CD14-positive monocyte (primary cell): ENCODE data around the gene ZNF385C. TPM values are rescaled to one million over a fixed set of nuclear protein-coding genes. Genes with fewer than 3 reads are reported as not detected.

Experiments
- DNase-seq, 3 donors: peaks; one replicate each; pipeline ENCODE4 v3.0.0-alpha.2; 2011 to 2022
- H2AFZ ChIP-seq: 2 replicates; pipeline ENCODE4 v1.6.0; 2012; ENCODE audit warnings: mild to moderate bottlenecking, low read depth, low read length, inconsistent platforms; ENCODE audit not compliant: insufficient read depth, poor library complexity, severe bottlenecking
- H3K27ac ChIP-seq, 2 donors: 1 replicate in 1 of 2; 2 replicates in 1 of 2; pipeline ENCODE4 v1.5.1; 2012 to 2013; ENCODE audit warnings: low read length in 2 of 2, control low read depth in 1 of 2, inconsistent platforms in 1 of 2, low read depth in 1 of 2, mild to moderate bottlenecking in 1 of 2
- H3K27me3 ChIP-seq, 2 donors: one replicate each; pipeline versions ENCODE4 v1.6.0 to v1.6.1; 2011 to 2013; ENCODE audit warnings: low read length in 2 of 2; ENCODE audit not compliant: control insufficient read depth in 2 of 2, insufficient read depth in 2 of 2
- H3K36me3 ChIP-seq, 2 donors: replicated peaks in 1 of 2; 1 replicate in 1 of 2; 2 replicates in 1 of 2; pipeline versions ENCODE4 v1.5.1 to v1.6.1; 2012 to 2013; ENCODE audit warnings: low read length in 2 of 2, control low read depth in 1 of 2, inconsistent platforms in 1 of 2, mild to moderate bottlenecking in 1 of 2; ENCODE audit not compliant: insufficient read depth in 2 of 2, control insufficient read depth in 1 of 2
- H3K4me1 ChIP-seq, 2 donors: 1 replicate in 1 of 2; 2 replicates in 1 of 2; pipeline versions ENCODE4 v1.5.1 to v1.6.1; 2012 to 2013; ENCODE audit warnings: low read length in 2 of 2, control low read depth in 1 of 2, inconsistent platforms in 1 of 2, mild to moderate bottlenecking in 1 of 2, moderate library complexity in 1 of 2; ENCODE audit not compliant: insufficient read depth in 2 of 2, control insufficient read depth in 1 of 2
- H3K4me2 ChIP-seq: replicated peaks from 2 replicates; pipeline ENCODE3; 2012; ENCODE audit warnings: low read length, moderate library complexity, mild to moderate bottlenecking; ENCODE audit not compliant: poor library complexity, severe bottlenecking; ENCODE audit errors: extremely low read depth
- H3K4me3 ChIP-seq, 3 experiments: fragments of 200-600 bp in 1 of 3; sonication (generic) in 1 of 3; replicated peaks in 1 of 3; 1 replicate in 2 of 3; 2 replicates in 1 of 3; pipeline ENCODE4 v1.5.1; 2011 to 2013; ENCODE audit warnings: low read length in 3 of 3, mild to moderate bottlenecking in 3 of 3, control low read depth in 2 of 3, low read depth in 2 of 3, inconsistent platforms in 1 of 3, moderate library complexity in 1 of 3
- H3K79me2 ChIP-seq: 2 replicates; pipeline ENCODE4 v1.6.0; 2012; ENCODE audit warnings: mild to moderate bottlenecking, control low read depth, inconsistent platforms, low read length, moderate library complexity; ENCODE audit not compliant: insufficient read depth
- H3K9ac ChIP-seq: 2 replicates; pipeline ENCODE4 v1.6.0; 2017; ENCODE audit warnings: low read length, mild to moderate bottlenecking; ENCODE audit not compliant: insufficient read depth, poor library complexity, severe bottlenecking
- H3K9me3 ChIP-seq, 2 donors: replicated peaks in 1 of 2; 1 replicate in 1 of 2; 2 replicates in 1 of 2; pipeline versions ENCODE4 v1.5.1 to v1.6.1; 2012 to 2013; ENCODE audit warnings: low read length in 2 of 2, control low read depth in 1 of 2; ENCODE audit not compliant: control insufficient read depth in 1 of 2, insufficient read depth in 1 of 2
- H4K20me1 ChIP-seq: 2 replicates; pipeline ENCODE4 v1.6.0; 2012; ENCODE audit warnings: mild to moderate bottlenecking, low read length, control low read depth, moderate library complexity; ENCODE audit not compliant: insufficient read depth
- H3K27ac Mint-ChIP-seq, 7 donors: one replicate each; pipeline ENCODE4 v1.8.0; 2020; ENCODE audit warnings: mild to moderate bottlenecking in 7 of 7, mixed read lengths in 7 of 7, moderate library complexity in 6 of 7, inconsistent platforms in 2 of 7
- H3K27me3 Mint-ChIP-seq, 3 donors: one replicate each; pipeline ENCODE4 v1.8.0; 2021 to 2022; ENCODE audit warnings: low read depth in 3 of 3, mild to moderate bottlenecking in 3 of 3, mixed read lengths in 3 of 3, moderate library complexity in 3 of 3, inconsistent platforms in 1 of 3
- H3K36me3 Mint-ChIP-seq, 2 donors: one replicate each; pipeline ENCODE4 v1.8.0; 2020; ENCODE audit warnings: mixed read lengths in 2 of 2, inconsistent platforms in 1 of 2, mild to moderate bottlenecking in 1 of 2
- H3K4me1 Mint-ChIP-seq: one replicate; pipeline ENCODE4 v1.8.0; 2020; ENCODE audit warnings: mild to moderate bottlenecking, mixed read lengths
- H3K4me3 Mint-ChIP-seq, 2 donors: one replicate each; pipeline ENCODE4 v1.8.0; 2020; ENCODE audit warnings: mild to moderate bottlenecking in 2 of 2, mixed read lengths in 2 of 2, moderate library complexity in 1 of 2
- H3K9me3 Mint-ChIP-seq, 7 donors: one replicate each; pipeline ENCODE4 v1.8.0; 2020 to 2022; ENCODE audit warnings: mixed read lengths in 7 of 7, mild to moderate bottlenecking in 6 of 7, moderate library complexity in 6 of 7, inconsistent platforms in 2 of 7
- CTCF ChIP-seq: fragments of 200-600 bp; IDR thresholded peaks from one replicate; pipeline ENCODE4 v1.8.0; 2022; ENCODE audit warnings: antibody characterized with exemption, mild to moderate bottlenecking
- WGBS: methylation state at CpG from one replicate; pipeline ENCODE4 v1.1.5; 2013; ENCODE audit warnings: missing lambda C conversion rate; ENCODE audit not compliant: insufficient coverage; 5-methylcytosine and 5-hydroxymethylcytosine counted together
- intact Hi-C, 2 donors: fragments of 100-400 bp; cut with micrococcal nuclease; formaldehyde crosslinking; loops; one replicate each; pipeline versions ENCODE4 v1.15.0 to v1.15.1; 2023
- polyA plus RNA-seq, 3 donors: library from polyadenylated mRNA; depleted of rRNA in 1 of 3; unstranded in 2 of 3; stranded (reverse) in 1 of 3; fragments of 300-500 nt in 2 of 3; fragments of >200 nt in 1 of 3; fragmentation: Illumina TruSeq in 2 of 3; gene quantifications; 1 replicate in 2 of 3; 2 replicates in 1 of 3; pipeline ENCODE4 v1.2.3, GENCODE V29; 2012 to 2021

Gene ZNF385C
- polyA plus RNA-seq, 3 donors, result 0.09 to 0.55 TPM; not detected in 1

GRCh38 chr17:42039794-42040763 is 58.2 kb downstream of the ZNF385C start:
- H3K36me3 ChIP-seq, result no peaks in the 10 kb centered on the region
- H3K4me2 ChIP-seq, result peak overlapping the region; percentile 58
- peak overlapping the region in 1 of 3 experiments; percentile 55 for H3K4me3 ChIP-seq
- no peaks in the 10 kb centered on the region for H3K36me3 Mint-ChIP-seq
- no peak overlapping the region for H3K27ac Mint-ChIP-seq
- no peaks in the 10 kb centered on the region for H3K9me3 ChIP-seq
- H3K9me3 Mint-ChIP-seq, result peaks cover 0 to under 1% (median 0%) of the 10 kb centered on the region in 7 donors
- peaks cover 0 to 5% of the 10 kb centered on the region in 2 donors for H3K27me3 ChIP-seq
- H3K4me1 ChIP-seq, result peaks cover 3 to 10% of the 10 kb centered on the region in 2 donors
- no peaks in the 10 kb centered on the region for H4K20me1 ChIP-seq
- peak overlapping the region; percentile 64 to 79 for H3K4me3 Mint-ChIP-seq
- H3K9ac ChIP-seq, result peak overlapping the region; percentile 49
- peak overlapping the region; percentile 68 for H2AFZ ChIP-seq
- WGBS, result 37% methylated on average over 73 of the region's 77 CpGs
- no peak overlapping the region for H3K27ac ChIP-seq
- H3K79me2 ChIP-seq, result no peaks in the 10 kb centered on the region
- no peak for DNase-seq
- no peak for TF ChIP-seq CTCF
- intact Hi-C loops, result no loop called here
- H3K27me3 Mint-ChIP-seq, result peaks cover 3 to 19% (median 5%) of the 10 kb centered on the region in 3 donors
- peaks cover 6% of the 10 kb centered on the region for H3K4me1 Mint-ChIP-seq

DNA sequence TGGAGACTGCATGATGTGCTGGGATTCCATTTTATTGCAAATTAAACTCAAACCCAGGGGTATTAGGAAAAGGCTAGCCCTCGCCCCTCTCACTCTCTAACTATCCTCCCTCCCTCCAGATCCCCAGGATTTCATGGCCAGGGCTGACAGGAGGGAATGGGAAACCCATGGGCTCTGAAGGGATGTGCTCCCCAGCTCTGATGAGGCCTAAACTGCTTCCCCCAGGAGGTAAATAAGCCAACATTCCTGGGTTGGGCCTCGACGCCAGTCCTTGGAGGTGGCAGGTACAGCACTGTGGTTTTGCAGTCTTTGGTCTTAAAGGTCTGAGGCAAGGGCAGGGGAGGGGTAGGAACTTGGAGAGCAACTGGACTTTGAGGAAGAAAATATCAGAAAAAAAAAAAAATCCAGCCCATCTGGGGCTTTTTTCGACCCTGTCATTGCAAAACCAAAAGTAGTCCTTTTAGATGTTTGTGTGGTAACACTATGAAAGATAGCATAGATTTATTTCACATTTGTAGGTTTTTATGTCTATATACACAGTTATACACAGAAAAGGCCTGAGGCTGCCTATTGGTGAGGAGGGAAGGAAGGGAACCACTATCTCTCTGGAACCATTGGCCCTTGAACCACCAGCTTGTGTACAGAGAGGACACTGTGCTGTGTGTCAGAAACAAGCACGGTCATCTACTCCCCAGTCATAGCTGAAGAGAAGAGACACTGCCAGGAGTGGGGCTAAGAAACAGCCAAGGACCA is 59.9 kb downstream of the ZNF385C start:
- intact Hi-C loops, result no loop called here
- H3K79me2 ChIP-seq, result no peaks in the 10 kb centered on the region
- Mint-ChIP-seq H3K4me3 (no peak overlapping the region), H3K36me3 (no peaks in the 10 kb centered on the region), H3K27me3 (peaks cover 3 to 23% (median 4%) of the 10 kb centered on the region in 3 donors), H3K27ac (no peak overlapping the region), H3K9me3 (no peaks in the 10 kb centered on the region), H3K4me1 (peaks cover 8% of the 10 kb centered on the region)
- no peak overlapping the region for H3K9ac ChIP-seq
- no peaks in the 10 kb centered on the region for H4K20me1 ChIP-seq
- no peak for TF ChIP-seq CTCF
- H2AFZ ChIP-seq, result no peak overlapping the region
- H3K27me3 ChIP-seq, result peaks cover 0 to 5% of the 10 kb centered on the region in 2 donors
- no peaks in the 10 kb centered on the region for H3K36me3 ChIP-seq
- no peak overlapping the region for H3K4me3 ChIP-seq
- H3K4me2 ChIP-seq, result no peak overlapping the region
- H3K27ac ChIP-seq, result no peak overlapping the region
- peaks cover 3 to 10% of the 10 kb centered on the region in 2 donors for H3K4me1 ChIP-seq
- DNase-seq, result no peak
- H3K9me3 ChIP-seq, result no peaks in the 10 kb centered on the region
- WGBS, result 87% methylated on average over 3 of the region's 5 CpGs
